Measurements from ENCODE around the gene SRRT.

Gene SRRT

GRCh38 chr7:100865372-100865911 lies 9.5 kb upstream of the SRRT start:
- no peak overlapping the region for H3K4me3 ChIP-seq (ENCODE audit: control insufficient read depth, low read depth, low read length)
- TF ChIP-seq CTCF (conservative IDR thresholded peaks at IDR 0.05; ENCODE audit: control insufficient read depth, insufficient read depth, low read depth, low read length): no peak

GRCh38 chr7:100865938-100866728 lies 8.8 kb upstream of the SRRT start:
- no peak overlapping the region for H3K4me3 ChIP-seq (ENCODE audit: control insufficient read depth, low read depth, low read length)
- TF ChIP-seq CTCF (conservative IDR thresholded peaks at IDR 0.05; ENCODE audit: control insufficient read depth, insufficient read depth, low read depth, low read length): no peak
- DNase-seq (ENCODE audit: low read depth): no peak

More at GRCh38 chr7:100865372-100865911, 9.5 kb upstream of the SRRT start:
- DNase-seq (ENCODE audit: low read depth): no peak

- no peak for TF ChIP-seq CTCF (conservative IDR thresholded peaks at IDR 0.05; ENCODE audit: control insufficient read depth, insufficient read depth, low read depth, low read length)
- DNase-seq (ENCODE audit: low read depth): no peak
Observed at GRCh38 chr7:100866729-100867039, 8.2 kb upstream of the SRRT start.

GRCh38 chr7:100867040-100867775 lies 7.7 kb upstream of the SRRT start, which contains the start of gene TRIP6:
TSS of gene TRIP6 (plus strand) at chr7:100867387. CDS start at chr7:100867498, 111 bp downstream.
- H3K4me3 ChIP-seq (ENCODE audit: control insufficient read depth, low read depth, low read length): peak within 1 kb of the TSS; percentile 88
- no peak for TF ChIP-seq CTCF (conservative IDR thresholded peaks at IDR 0.05; ENCODE audit: control insufficient read depth, insufficient read depth, low read depth, low read length)
- peak; percentile 94 for DNase-seq (ENCODE audit: low read depth)

More at GRCh38 chr7:100866729-100867039, 8.2 kb upstream of the SRRT start:
- peak overlapping the region; percentile 88 for H3K4me3 ChIP-seq (ENCODE audit: control insufficient read depth, low read depth, low read length)

- TF ChIP-seq CTCF (conservative IDR thresholded peaks at IDR 0.05; ENCODE audit: control insufficient read depth, insufficient read depth, low read depth, low read length): no peak
- peak overlapping the region; percentile 88 for H3K4me3 ChIP-seq (ENCODE audit: control insufficient read depth, low read depth, low read length)
- DNase-seq (ENCODE audit: low read depth): no peak
Observed at GRCh38 chr7:100867776-100868485, 7.0 kb upstream of the SRRT start.

GRCh38 chr7:100873599-100874299 lies 1.2 kb upstream of the SRRT start:
- H3K4me3 ChIP-seq (ENCODE audit: control insufficient read depth, low read depth, low read length): peak overlapping the region; percentile 90
- no peak for DNase-seq (ENCODE audit: low read depth)

More at GRCh38 chr7:100873599-100874299, 1.2 kb upstream of the SRRT start:
- no peak for TF ChIP-seq CTCF (conservative IDR thresholded peaks at IDR 0.05; ENCODE audit: control insufficient read depth, insufficient read depth, low read depth, low read length)
